Hematopoietic multipotent progenitor cell treated with erythropoietin and hydrocortisone succinate and interleukin-3 and kit ligand, for 8 days (in vitro differentiated cells): ENCODE measurements around the gene SCYL1.

ENCODE experiments used
- DNase-seq: peaks from one replicate; pipeline ENCODE4 v3.0.0-alpha.2; 2015

SCYL1 gene

DNA sequence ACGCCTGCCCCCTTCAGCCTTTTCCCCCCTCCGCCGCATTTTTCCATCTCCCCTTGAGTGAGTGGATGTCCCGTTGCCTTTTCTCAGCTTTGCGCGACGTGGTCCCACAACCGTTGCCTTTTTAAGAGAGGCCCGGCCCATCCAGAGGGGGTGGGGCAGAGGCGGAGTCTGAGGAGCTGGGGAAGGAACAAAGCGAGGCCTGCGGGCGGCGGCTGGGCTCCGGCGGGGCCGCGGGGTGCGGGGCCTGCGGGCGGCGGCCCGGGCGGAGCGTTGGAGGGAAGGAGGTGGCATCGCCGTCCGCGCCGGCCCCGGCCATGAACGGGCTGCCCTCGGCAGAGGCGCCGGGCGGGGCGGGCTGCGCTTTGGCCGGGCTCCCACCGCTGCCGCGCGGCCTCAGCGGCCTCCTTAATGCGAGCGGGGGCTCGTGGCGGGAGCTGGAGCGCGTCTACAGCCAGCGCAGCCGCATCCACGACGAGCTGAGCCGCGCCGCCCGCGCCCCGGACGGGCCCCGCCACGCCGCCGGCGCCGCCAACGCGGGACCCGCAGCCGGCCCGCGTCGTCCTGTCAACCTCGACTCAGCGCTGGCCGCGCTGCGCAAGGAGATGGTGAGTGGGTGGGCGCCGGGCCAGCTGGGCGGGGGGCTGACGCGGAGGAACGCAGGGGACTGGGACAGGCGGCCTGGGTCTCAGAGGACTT is 47.6 kb downstream of the SCYL1 start, which contains the start of gene FAM89B:
FAM89B (plus strand) TSS at position 183 of the 696 bp plus-strand sequence; CDS start at position 315, 132 bp downstream.
- peak; percentile 93 for DNase-seq

- DNase-seq = no peak
These were observed 48.7 kb downstream of the SCYL1 start for GRCh38 chr11:65573391-65574079.

GRCh38 chr11:65574109-65574810 is 49.4 kb downstream of the SCYL1 start:
- DNase-seq = peak; percentile 89

GRCh38 chr11:65574811-65575567 is 50.1 kb downstream of the SCYL1 start:
- DNase-seq = peak; percentile 89

GRCh38 chr11:65575568-65576231 is 50.8 kb downstream of the SCYL1 start, which contains the start of gene EHBP1L1:
EHBP1L1 (plus strand) TSS chr11:65576053; CDS start chr11:65576303, 250 bp downstream.
- DNase-seq = peak; percentile 80

DNA sequence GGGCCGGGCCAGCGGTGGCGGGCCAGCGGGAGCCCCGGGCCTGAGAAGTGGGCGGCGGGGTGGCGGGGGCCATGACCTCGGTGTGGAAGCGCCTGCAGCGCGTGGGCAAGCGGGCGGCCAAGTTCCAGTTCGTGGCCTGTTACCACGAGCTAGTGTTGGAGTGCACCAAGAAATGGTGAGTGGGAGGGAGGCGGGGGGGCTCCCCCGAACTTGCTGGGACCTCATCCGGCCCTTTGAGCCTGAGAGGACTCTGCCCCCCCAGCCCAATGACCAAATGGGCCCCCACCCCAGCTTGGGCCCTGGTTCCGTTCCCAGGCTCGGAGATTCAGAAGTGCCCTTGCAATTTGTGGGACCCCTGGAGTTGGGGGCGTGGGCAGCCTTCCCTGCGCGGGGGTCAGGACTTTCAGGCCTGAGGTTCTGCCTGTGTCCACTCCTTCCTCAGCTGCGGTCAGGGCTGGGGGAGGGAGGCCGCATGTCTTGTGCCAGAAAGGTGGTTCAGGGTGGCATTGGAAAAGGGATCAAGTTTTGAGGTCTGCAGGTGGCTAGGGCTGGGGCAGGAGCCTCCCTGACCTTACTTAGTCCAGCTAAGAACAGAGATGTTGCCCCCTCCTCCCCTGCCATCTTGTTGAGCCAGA is 51.5 kb downstream of the SCYL1 start:
- no peak for DNase-seq

- peak; percentile 66 for DNase-seq
These were observed 52.2 kb downstream of the SCYL1 start for GRCh38 chr11:65576867-65577755.

DNA sequence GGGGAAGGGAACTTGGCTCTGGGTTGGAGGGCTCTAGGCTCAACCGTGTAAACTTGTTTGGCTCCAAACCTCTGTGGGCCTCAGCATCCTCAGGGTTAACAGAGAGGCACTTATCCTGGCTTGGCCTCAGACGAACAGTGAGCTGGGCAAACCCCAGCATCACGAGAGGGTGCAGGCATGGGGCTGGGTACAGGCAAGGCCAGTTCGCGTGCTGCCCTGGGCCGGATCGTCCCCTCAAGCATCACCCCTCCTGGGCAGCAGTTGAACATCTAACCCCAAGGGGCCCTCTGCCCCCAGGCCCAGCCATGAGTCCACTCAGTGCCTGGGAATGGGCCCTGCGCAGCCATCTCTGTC is 52.9 kb downstream of the SCYL1 start:
- no peak for DNase-seq

- no peak for DNase-seq
These were observed 53.3 kb downstream of the SCYL1 start for GRCh38 chr11:65578134-65578533.

- DNase-seq = peak; percentile 88
These were observed 53.8 kb downstream of the SCYL1 start for GRCh38 chr11:65578667-65579066.

DNA sequence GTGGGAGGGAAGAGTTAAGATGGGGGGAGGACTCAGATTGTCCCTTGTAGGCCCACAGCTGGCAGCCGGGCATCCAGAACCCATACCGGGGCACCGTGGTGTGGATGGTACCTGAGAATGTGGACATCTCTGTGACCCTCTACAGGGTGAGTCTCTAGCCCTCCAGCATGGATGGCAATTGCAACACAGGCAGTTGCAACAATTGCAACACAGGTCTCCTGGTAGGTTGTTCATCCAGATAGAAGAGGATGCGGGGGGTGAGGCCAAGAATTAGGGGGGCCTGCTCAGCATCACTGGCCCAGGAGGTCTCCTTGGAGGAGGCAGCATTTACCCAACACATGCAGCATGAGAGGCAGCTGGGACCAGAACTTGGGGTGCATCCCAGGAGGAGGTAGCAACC is 54.4 kb downstream of the SCYL1 start:
- DNase-seq = no peak

DNA sequence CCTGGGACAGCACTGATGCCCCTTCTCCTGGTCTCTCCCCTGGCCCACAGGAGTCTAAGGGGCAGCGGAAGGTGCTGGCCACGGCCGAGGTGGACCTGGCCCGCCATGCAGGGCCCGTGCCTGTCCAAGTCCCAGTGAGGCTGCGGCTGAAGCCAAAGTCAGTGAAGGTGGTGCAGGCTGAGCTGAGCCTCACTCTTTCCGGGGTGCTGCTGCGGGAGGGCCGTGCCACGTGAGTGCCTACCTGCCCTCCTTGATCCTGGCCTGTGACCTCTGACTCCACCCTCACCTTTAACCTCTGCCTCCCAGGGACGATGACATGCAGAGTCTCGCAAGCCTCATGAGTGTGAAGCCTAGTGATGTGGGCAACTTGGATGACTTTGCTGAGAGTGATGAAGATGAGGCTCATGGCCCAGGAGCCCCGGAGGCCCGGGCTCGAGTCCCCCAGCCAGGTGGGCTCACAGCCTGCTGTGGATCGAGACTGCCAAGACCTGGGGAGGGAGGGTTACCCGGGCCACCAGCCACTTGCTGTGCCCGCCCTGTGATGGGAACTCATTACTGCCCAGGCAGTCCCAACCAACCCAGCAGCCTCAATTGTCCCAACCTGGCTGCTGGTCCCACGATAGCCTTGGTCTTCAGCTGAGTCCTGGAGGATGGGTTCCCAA is 55.3 kb downstream of the SCYL1 start:
- no peak for DNase-seq

- no peak for DNase-seq
These were observed 55.9 kb downstream of the SCYL1 start for GRCh38 chr11:65580756-65581155.

DNA sequence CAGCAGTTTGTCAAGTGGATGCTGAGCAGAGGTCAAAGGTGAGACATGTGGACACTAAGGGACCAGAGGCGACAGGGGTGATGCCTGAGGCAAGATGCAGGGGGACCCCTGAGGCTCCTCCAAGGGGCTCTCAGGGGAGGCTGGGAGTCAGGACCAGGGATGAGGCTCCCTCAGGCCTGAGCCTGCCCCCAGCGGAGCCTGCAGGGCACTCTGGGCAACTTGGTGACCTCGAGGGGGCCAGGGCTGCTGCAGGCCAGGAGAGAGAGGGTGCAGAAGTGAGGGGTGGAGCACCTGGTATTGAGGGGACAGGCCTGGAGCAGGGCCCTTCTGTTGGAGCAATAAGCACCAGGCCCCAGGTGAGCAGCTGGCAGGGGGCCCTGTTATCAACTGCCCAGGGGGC is 57.0 kb downstream of the SCYL1 start:
- DNase-seq = no peak

- no peak for DNase-seq
These were observed 58.7 kb downstream of the SCYL1 start for GRCh38 chr11:65583589-65583988.

DNA sequence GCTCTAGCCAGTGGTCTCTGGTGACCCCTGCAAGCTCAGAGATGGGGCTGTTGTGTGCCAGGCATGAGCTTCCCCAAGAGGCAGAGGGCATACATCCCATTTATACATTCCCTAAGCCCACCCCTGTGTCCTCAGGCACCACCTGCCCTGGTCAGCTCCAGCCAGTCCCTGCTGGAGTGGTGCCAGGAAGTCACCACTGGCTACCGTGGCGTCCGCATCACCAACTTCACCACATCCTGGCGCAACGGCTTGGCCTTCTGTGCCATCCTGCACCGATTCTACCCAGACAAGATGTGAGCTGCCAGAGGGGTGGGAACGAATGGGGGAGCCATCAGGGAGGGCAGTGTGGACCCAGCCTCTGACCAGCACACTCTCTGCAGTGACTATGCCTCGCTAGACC is 59.2 kb downstream of the SCYL1 start:
- DNase-seq = no peak

- no peak for DNase-seq
These were observed 59.9 kb downstream of the SCYL1 start for GRCh38 chr11:65584723-65585171.

DNA sequence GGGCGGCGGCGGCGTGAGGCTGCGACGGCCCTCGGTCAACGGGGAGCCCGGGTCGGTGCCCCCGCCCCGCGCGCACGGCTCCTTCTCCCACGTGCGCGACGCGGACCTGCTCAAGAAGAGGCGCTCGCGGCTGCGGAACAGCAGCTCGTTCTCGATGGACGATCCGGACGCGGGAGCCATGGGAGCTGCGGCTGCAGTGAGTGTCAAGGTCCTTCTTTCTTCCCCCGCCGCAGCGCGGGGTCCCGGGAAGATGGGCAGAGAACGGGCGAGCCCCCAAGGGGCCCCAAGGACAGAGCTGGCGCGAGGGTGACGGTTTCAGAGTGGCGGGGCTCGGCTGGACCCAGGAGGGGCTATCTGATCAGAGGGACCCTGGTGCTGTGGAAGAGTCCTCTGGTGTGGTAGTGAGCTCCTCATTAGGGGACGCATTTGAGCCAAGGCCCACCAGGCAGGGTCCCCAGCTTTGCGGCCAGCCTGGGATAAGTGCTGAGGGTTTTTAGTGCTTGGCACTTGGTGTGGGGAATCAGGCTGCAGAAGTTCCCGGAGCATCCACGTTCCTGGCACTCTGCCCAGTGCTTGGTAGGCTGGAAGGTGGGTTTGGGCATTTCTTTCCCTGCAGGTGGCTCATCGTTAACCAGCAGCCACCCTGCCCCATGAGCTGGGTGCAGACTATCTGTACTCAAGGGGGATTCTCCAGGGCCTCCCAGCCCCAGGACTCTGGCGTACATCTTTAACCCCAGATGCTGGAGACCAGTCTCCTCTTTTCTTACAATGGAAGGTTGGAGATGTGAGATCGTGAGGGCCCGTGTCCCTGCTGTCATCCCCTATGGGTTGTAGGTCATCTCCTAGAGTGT is 60.7 kb downstream of the SCYL1 start:
- DNase-seq = no peak

GRCh38 chr11:65586247-65586630 is 61.4 kb downstream of the SCYL1 start:
- DNase-seq = no peak
